ENCODE data around the gene PLEKHM3.
"Not testable (repeated sequence)": the region's sequence is repeated elsewhere in the genome, so short reads cannot be mapped to it uniquely, and the experiment has no call there.

PLEKHM3 gene

DNA sequence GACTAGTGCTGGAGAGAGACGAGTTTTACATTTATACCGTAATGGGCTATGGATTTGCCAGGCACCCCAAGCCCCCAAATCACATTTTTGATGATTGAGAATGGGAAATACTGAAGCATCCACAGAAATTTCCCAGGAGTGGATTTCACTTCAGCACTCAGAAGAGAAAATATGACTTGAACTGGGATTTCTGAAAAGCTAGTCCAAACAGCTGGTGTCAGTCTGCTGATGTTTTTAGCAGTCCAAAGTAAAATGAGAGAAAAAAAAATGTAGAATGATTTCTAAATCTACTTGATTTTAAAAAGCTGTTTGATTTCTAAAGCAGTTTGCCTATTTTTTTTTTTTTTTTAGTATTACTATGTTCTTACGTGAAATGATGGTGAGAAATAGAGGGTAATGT lies 105.0 kb downstream of the PLEKHM3 start:
- TF ChIP-seq, protein P1, sequence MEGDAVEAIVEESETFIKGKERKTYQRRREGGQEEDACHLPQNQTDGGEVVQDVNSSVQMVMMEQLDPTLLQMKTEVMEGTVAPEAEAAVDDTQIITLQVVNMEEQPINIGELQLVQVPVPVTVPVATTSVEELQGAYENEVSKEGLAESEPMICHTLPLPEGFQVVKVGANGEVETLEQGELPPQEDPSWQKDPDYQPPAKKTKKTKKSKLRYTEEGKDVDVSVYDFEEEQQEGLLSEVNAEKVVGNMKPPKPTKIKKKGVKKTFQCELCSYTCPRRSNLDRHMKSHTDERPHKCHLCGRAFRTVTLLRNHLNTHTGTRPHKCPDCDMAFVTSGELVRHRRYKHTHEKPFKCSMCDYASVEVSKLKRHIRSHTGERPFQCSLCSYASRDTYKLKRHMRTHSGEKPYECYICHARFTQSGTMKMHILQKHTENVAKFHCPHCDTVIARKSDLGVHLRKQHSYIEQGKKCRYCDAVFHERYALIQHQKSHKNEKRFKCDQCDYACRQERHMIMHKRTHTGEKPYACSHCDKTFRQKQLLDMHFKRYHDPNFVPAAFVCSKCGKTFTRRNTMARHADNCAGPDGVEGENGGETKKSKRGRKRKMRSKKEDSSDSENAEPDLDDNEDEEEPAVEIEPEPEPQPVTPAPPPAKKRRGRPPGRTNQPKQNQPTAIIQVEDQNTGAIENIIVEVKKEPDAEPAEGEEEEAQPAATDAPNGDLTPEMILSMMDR (IDR thresholded peaks at IDR 0.05; ENCODE audit: low read depth, low read length) = no peak
- DNase-seq (ENCODE audit: low read depth in 2 of 2) = no peak
- no peak overlapping the region for H3K4me3 ChIP-seq (replicated peaks in 1 of 2; ENCODE audit: low read depth in 2 of 2, low read length in 2 of 2)

DNA sequence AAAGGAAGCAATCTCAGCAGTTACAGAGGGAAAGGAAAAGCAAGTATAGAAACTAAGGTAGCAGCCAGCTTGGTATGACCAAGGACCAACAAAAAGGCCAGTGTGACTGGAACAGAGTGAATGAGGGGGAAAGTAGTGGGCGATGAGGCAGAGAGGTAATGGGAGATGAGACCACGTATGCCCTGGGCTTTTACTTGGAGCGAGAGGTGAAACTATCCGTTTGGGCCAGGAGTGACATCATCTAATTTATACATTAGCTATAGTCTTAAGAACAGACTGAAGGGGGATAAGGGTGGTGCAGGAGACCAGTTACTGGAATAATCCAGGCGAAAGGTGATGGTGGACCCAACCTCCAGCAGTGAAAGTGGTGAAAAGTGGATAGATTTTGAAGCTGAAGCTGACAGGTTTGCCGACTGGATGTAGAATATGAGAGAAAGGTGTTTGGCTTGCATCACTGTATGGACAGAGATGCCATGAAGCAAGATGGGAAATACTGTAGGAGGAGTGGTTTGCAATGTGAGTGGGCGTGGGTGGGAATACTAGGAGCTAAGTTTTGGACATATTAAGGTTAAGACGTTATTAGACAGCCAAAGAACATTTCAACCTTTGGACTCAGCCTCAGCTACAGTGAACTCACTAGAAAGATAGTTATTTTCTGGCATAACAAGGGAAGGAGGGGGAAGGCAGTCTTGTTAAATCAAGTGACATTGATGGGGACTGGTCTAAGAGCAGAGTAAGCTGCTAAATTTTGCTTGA lies 106.0 kb downstream of the PLEKHM3 start:
- H3K4me3 ChIP-seq (replicated peaks in 1 of 2; ENCODE audit: low read depth in 2 of 2, low read length in 2 of 2) = no peak overlapping the region
- TF ChIP-seq, protein P1 (IDR thresholded peaks at IDR 0.05; ENCODE audit: low read depth, low read length) = no peak
- DNase-seq (ENCODE audit: low read depth in 2 of 2) = no peak

DNA sequence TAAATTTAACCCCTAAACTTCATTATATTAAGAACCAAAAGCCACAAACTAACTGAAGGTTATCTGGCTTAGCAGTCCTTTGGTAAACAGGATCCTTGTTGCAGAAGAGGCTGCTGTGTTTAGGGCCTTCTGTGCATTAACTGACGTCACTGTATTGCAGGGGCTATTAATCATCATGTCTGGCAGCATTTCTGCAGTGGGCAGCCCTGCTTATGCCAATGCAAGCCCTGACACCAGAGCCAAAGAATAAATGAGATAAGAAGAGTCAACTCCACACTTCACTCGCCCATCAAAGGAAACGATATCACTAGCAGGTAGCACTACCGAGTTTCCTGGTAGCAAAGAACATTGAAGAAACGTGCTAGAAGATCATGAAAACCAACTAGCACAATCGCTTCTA lies 110.6 kb downstream of the PLEKHM3 start:
- DNase-seq (ENCODE audit: low read depth in 2 of 2) = peak in 1 of 2 donors; percentile 4
- TF ChIP-seq, protein P1 (IDR thresholded peaks at IDR 0.05; ENCODE audit: low read depth, low read length) = no peak
- no peak overlapping the region for H3K4me3 ChIP-seq (replicated peaks in 1 of 2; ENCODE audit: low read depth in 2 of 2, low read length in 2 of 2)

DNA sequence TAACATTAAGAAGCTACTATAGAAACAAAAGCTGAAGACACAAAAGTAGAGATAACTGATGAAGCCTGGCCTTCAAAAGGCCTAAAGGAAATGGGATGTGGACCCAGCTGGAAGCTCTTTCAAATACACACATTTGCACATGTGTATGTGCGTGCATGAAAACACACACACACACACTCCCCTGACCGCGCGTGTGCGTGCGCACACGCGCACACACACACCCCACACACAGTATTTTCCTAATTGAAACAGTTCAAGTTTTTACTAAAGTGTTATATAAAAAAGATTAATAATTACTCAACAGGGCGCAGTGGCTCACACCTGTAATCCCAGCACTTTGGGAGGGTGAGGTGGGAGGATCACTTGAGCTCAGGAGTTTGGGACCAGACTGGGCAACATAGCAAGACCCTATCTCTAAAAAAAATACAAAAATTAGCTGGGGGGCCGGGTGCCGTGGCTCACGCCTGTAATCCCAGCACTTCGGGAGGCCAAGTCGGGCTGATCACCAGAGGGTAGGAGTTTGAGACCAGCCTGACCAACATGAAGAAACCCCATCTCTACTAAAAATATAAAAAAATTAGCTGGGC lies 111.5 kb downstream of the PLEKHM3 start:
- DNase-seq (ENCODE audit: low read depth in 2 of 2) = no peak
- no peak overlapping the region for H3K4me3 ChIP-seq (replicated peaks in 1 of 2; ENCODE audit: low read depth in 2 of 2, low read length in 2 of 2)
- TF ChIP-seq, protein P1 (IDR thresholded peaks at IDR 0.05; ENCODE audit: low read depth, low read length) = no peak

DNA sequence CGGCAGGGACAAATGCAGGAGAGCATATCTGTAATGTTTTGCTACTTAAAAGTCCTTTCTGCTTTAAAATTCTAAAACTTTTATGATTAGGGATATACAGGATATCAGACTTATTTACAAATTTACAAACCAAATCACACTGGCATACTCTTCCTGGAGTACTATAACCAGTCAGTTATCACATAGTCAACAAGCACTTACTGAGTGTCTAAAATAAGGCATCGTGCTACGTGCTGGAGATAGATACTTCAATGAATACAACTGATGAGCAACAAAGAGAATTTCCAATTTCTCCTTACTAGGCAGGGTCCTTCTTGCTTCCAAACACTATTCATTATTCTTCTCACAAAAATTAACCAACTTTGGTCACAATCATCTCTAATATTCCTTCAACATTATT lies 113.5 kb downstream of the PLEKHM3 start:
- DNase-seq (ENCODE audit: low read depth in 2 of 2) = no peak
- H3K4me3 ChIP-seq (replicated peaks in 1 of 2; ENCODE audit: low read depth in 2 of 2, low read length in 2 of 2) = no peak overlapping the region
- TF ChIP-seq, protein P1 (IDR thresholded peaks at IDR 0.05; ENCODE audit: low read depth, low read length) = no peak

DNA sequence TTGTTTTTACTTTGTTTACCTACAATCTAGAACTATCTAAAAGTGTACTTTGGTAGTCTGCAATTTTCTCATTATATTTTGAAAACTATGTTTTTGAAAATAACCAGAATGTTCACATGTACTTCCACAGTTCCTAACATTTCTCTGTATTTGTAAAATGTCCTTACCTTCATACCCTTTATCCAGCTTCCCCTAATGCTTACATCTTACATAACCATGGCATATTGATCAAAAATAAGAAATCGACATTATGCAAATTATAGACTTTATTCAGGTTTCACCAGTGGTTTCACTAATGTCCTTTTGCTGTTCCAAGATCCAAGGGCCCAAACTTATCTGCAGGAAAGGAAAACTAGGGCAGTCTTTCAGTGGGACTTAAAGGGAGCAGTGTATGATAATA lies 114.1 kb downstream of the PLEKHM3 start:
- no peak for DNase-seq (ENCODE audit: low read depth in 2 of 2)
- TF ChIP-seq, protein P1 (IDR thresholded peaks at IDR 0.05; ENCODE audit: low read depth, low read length) = no peak
- H3K4me3 ChIP-seq (replicated peaks in 1 of 2; ENCODE audit: low read depth in 2 of 2, low read length in 2 of 2) = no peak overlapping the region

DNA sequence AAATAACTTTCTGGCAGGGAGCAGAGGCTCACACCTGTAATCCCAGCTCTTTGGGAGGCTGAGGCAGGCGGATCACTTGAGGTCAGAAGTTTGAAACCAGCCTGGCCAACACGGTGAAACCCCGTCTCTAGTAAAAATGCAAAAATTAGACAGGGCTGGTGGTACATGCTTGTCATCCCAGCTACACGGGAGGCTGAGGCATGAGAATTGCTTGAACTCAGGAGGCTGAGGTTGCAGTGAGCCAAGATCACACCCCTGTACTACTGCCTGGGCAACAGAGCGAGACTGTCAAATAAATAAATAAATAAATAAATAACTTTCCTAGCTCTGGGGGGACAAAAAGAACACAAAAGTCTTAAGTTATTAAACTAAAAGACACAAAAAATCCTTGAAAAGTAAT lies 118.8 kb downstream of the PLEKHM3 start:
- H3K4me3 ChIP-seq (replicated peaks in 1 of 2; ENCODE audit: low read depth in 2 of 2, low read length in 2 of 2); DNase-seq (ENCODE audit: low read depth in 2 of 2): not testable (repeated sequence)
